MCF 10A (cell line): ENCODE results near the gene PPEF1. TPM values are rescaled to one million over a fixed set of nuclear protein-coding genes. Genes with fewer than 3 reads are reported as not detected.
"Not testable (repeated sequence)": the region's sequence is repeated elsewhere in the genome, so short reads cannot be mapped to it uniquely, and the experiment has no call there.

Source experiments
- BruUV-seq: library from RNA; stranded (reverse); fragments of 400-500 nt; replicated peaks from 2 replicates; lab custom pipeline; 2021; lab: Mats Ljungman, UMichigan
- CTCF ChIA-PET: fragments of 300-600 bp; sonication (Branson Sonifier 250); formaldehyde crosslinking; extraction: SDS; loops from one replicate; lab custom pipeline; 2021; ENCODE audit warnings: antibody characterized with exemption, inconsistent platforms; lab: Yijun Ruan, JAX
- POLR2A ChIA-PET: fragments of 300-600, 350-650 bp; sonication (Branson Sonifier 250); formaldehyde crosslinking; extraction: SDS; loops from one replicate; lab custom pipeline; 2020; ENCODE audit warnings: antibody characterized with exemption, inconsistent platforms; lab: Yijun Ruan, JAX
- DNase-seq: peaks from one replicate; pipeline ENCODE4 v3.0.0-alpha.2; 2018; ENCODE audit not compliant: unreplicated experiment
- H3K27ac Mint-ChIP-seq: one replicate; pipeline ENCODE4 v1.8.0; 2022; ENCODE audit warnings: mild to moderate bottlenecking, low read depth, mixed read lengths; ENCODE audit not compliant: unreplicated experiment
- H3K27me3 Mint-ChIP-seq: one replicate; pipeline ENCODE4 v1.8.0; 2022; ENCODE audit warnings: mixed read lengths; ENCODE audit not compliant: insufficient read depth, unreplicated experiment
- H3K36me3 Mint-ChIP-seq: one replicate; pipeline ENCODE4 v1.8.0; 2022; ENCODE audit warnings: mild to moderate bottlenecking, moderate library complexity, mixed read lengths; ENCODE audit not compliant: insufficient read depth, unreplicated experiment
- H3K4me1 Mint-ChIP-seq: one replicate; pipeline ENCODE4 v1.8.0; 2022; ENCODE audit warnings: mixed read lengths; ENCODE audit not compliant: insufficient read depth, unreplicated experiment
- H3K4me3 Mint-ChIP-seq: one replicate; pipeline ENCODE4 v1.8.0; 2022; ENCODE audit warnings: mild to moderate bottlenecking, moderate library complexity, mixed read lengths; ENCODE audit not compliant: unreplicated experiment
- H3K9me3 Mint-ChIP-seq: one replicate; pipeline ENCODE4 v1.8.0; 2022; ENCODE audit warnings: mixed read lengths; ENCODE audit not compliant: unreplicated experiment
- CTCF ChIP-seq: fragments of 200-600 bp; IDR thresholded peaks from one replicate; pipeline ENCODE4 v1.8.0; 2022; ENCODE audit warnings: antibody characterized with exemption, mild to moderate bottlenecking; ENCODE audit not compliant: unreplicated experiment
- intact Hi-C: fragments of 100-400 bp; cut with micrococcal nuclease; formaldehyde crosslinking; loops from 2 replicates; pipeline ENCODE4 v1.14.1; 2022
- total RNA-seq: library from RNA; stranded (reverse); gene quantifications from 2 replicates; pipeline ENCODE4 v1.2.3, GENCODE V29; 2022

PPEF1 gene
- total RNA-seq, 1 experiment from 2014 or later = 1.0 TPM

- Mint-ChIP-seq H3K9me3 (peaks cover 16% of the 10 kb centered on the region), H3K27me3 (no peaks in the 10 kb centered on the region), H3K4me1 (no peaks in the 10 kb centered on the region), H3K27ac (no peak overlapping the region), H3K36me3 (no peaks in the 10 kb centered on the region), H3K4me3 (no peak overlapping the region)
- no TSS peak for BruUV-seq
- intact Hi-C loops = no loop called here
- POLR2A ChIA-PET = no interaction called here
- peak; percentile 30 for DNase-seq
- CTCF ChIA-PET = interaction anchor here (0.6 kb wide), 1 partner anchor 1658 kb away, joined by 4 read pairs; no protein-coding TSS in a partner anchor
- TF ChIP-seq CTCF = no peak
Measured at GRCh38 chrX:18828832-18829404, 121.5 kb downstream of the PPEF1 start.

DNA sequence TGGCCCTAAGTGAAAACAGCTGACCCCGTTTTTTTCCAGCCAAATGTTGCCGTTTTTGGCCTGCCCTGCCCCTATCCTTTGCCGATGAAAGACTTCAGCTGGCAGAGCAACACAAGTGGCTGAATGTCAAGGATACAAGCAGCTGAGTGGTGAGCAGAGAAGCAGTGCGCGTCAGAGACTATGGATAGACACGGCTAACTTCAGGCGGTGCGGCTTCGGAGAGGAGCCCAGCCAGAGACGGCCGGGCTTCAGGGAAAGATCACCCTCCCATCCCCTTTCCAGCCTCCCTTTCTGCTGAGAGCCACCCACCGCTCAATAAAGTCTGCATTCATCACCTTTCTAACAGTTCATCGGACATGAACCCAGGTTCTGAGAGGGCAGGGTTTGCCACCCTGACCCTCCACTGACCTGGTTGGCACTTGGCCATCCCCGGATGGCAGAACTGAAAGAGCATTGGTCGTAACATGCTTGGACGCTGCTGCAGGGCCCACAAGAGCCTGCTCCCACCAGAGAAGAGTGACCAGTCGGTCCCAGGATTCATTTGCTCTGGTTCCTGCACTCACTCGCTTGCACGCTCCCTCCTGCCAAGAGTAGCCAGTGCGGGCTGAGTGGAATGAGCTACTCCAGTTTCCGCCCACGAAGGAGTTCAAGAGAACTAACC, 125.8 kb downstream of the PPEF1 start:
- no peak for TF ChIP-seq CTCF
- Mint-ChIP-seq H3K9me3 (no peaks in the 10 kb centered on the region), H3K27ac (no peak overlapping the region), H3K27me3 (no peaks in the 10 kb centered on the region), H3K36me3 (no peaks in the 10 kb centered on the region), H3K4me3 (no peak overlapping the region), H3K4me1 (no peaks in the 10 kb centered on the region)
- no TSS peak for BruUV-seq
- POLR2A ChIA-PET = no interaction called here
- DNase-seq = no peak
- CTCF ChIA-PET = interaction anchor here (0.7 to 1.4 kb wide), 2 partner anchors 8 to 485 kb away, joined by 3 to 6 read pairs; no protein-coding TSS in a partner anchor
- intact Hi-C loops = no loop called here

- CTCF ChIA-PET, H3K9me3 Mint-ChIP-seq, H3K4me1 Mint-ChIP-seq, H3K27ac Mint-ChIP-seq, DNase-seq, H3K27me3 Mint-ChIP-seq, H3K36me3 Mint-ChIP-seq, intact Hi-C loops, H3K4me3 Mint-ChIP-seq, POLR2A ChIA-PET, BruUV-seq: not testable (repeated sequence)
Measured at GRCh38 chrX:18847901-18848300, 140.5 kb downstream of the PPEF1 start.

DNA sequence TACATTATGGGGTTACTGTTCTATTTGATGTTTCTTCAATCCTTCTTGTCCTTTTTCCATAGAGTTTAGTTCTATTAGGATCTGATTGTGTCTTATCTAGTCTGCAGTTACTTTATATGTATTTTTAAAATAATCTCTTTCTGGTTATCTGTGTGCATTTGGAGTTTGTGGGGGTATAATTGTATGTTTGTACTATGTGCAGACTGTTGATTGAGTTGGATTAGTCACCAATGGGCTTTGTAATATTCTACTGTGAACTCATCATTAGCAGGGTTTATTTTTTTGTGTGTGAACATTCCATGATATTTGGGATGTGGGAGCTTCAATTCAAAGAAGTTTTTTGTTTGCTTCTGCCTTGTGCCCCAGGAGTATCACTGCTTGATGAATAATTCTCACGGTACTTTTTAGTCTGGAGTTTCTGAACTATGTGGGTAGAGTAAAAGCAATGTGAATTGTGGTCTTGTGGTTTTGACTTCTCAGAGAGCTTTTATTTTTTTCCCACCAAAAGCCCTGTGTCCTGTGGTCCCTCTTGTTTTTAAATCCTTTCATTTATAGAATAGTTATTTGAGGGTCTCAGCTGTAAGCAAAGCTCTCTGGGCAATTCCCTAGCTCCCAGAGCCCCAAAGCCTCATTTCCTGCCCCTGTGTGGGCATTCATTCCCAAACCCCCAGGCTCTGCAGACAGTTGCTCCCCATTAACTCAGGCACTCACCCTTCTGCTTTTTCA, 148.6 kb downstream of the PPEF1 start:
- Mint-ChIP-seq H3K27me3 (no peaks in the 10 kb centered on the region), H3K36me3 (no peaks in the 10 kb centered on the region), H3K27ac (no peak overlapping the region), H3K4me3 (no peak overlapping the region), H3K4me1 (no peaks in the 10 kb centered on the region), H3K9me3 (peaks cover 14% of the 10 kb centered on the region)
- ChIA-PET CTCF (interaction anchor here (0.6 to 0.7 kb wide), 2 partner anchors 54 to 335 kb away, joined by 3 to 4 read pairs; no protein-coding TSS in a partner anchor), POLR2A (no interaction called here)
- intact Hi-C loops = no loop called here
- TF ChIP-seq CTCF = no peak
- no peak for DNase-seq
- no TSS peak for BruUV-seq
